ENCODE results near the gene PHF20.
"Not testable (repeated sequence)": the region's sequence is repeated elsewhere in the genome, so short reads cannot be mapped to it uniquely, and the experiment has no call there.

Gene PHF20

DNA sequence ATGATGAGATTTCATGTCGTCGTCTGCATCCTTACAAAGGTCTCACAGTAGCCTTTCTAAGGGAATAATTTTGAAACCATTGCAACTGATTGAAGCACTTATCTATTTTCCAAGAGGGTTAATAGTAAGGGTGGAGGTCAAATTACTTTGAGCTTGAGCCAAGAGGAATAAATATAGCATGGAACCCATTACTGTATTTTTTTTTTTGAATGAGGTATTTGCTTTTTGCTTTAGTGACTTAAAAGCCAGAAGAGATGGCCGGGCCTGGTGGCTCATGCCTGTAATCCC, 104.2 kb downstream of the PHF20 start:
- H3K36me3 ChIP-seq (replicated peaks): no peaks in the 10 kb centered on the region
- TF ChIP-seq, protein P1, sequence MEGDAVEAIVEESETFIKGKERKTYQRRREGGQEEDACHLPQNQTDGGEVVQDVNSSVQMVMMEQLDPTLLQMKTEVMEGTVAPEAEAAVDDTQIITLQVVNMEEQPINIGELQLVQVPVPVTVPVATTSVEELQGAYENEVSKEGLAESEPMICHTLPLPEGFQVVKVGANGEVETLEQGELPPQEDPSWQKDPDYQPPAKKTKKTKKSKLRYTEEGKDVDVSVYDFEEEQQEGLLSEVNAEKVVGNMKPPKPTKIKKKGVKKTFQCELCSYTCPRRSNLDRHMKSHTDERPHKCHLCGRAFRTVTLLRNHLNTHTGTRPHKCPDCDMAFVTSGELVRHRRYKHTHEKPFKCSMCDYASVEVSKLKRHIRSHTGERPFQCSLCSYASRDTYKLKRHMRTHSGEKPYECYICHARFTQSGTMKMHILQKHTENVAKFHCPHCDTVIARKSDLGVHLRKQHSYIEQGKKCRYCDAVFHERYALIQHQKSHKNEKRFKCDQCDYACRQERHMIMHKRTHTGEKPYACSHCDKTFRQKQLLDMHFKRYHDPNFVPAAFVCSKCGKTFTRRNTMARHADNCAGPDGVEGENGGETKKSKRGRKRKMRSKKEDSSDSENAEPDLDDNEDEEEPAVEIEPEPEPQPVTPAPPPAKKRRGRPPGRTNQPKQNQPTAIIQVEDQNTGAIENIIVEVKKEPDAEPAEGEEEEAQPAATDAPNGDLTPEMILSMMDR (IDR thresholded peaks at IDR 0.05; ENCODE audit: low read depth, low read length, missing control alignments): no peak
- peak overlapping the region; percentile 90 for H3K27ac ChIP-seq
- H3K4me3 ChIP-seq (ENCODE audit: low read depth, low read length): no peak overlapping the region
- no peak for DNase-seq
- in situ Hi-C loops (cut with HindIII; ENCODE audit: low pct_ligation_motif_present, low sequenced_read_pairs): loop anchor here (25.0 kb wide), 1 partner anchor 139 kb away; the partner anchor contains the start of gene RBM39
- H3K27me3 ChIP-seq (replicated peaks): no peaks in the 10 kb centered on the region

DNA sequence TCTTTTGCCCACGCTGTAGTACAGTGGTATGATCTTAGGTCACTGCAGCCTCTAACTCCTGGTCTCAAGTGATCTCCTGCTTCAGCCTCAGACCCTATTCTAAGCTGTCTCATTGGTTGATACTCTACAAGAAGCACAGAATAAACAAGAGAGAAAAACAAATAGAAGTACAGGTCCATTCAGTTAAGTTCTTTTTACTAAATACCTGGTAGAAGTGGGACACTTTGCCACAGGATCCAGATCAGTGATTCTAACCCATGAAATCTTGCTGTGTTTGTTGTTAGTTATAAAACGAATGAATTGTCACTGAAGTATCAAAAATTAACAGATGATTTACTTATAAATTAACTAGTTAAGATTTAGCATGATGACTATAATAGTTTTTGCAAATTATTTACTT, 105.8 kb downstream of the PHF20 start:
- in situ Hi-C loops (cut with HindIII; ENCODE audit: low pct_ligation_motif_present, low sequenced_read_pairs): loop anchor here (25.0 kb wide), 1 partner anchor 140 kb away; the partner anchor contains the start of gene RBM39
- no peak for DNase-seq
- Histone ChIP-seq H3K36me3 (replicated peaks) (no peaks in the 10 kb centered on the region), H3K4me3 (ENCODE audit: low read depth, low read length) (no peak overlapping the region), H3K27ac (no peak overlapping the region), H3K27me3 (replicated peaks) (no peaks in the 10 kb centered on the region)
- TF ChIP-seq, protein P1 (IDR thresholded peaks at IDR 0.05; ENCODE audit: low read depth, low read length, missing control alignments): no peak

DNA sequence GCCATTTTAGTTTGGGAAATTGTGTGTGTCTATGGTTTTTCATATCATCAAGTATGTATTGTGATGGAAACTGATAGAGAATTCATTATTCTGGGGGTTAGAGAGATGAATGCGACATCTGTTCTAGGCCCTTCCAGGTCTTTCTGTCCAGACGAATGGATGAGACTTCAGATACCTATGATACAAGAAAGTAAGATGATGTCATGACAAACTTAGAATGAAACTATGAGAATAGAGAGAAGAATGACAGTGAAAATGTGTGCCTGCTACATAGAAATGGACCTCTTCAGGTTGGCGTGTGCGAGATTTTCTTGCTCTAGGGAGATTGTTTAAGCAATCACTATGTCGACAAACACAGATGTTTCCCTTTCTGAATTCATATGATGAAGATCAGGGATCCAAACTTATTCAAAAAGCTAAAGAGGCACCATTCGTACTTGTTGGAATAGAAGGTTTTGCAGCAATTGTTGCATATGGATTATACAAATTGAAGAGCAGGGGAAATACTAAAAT, 106.4 kb downstream of the PHF20 start:
- no peak overlapping the region for H3K4me3 ChIP-seq (ENCODE audit: low read depth, low read length)
- no peaks in the 10 kb centered on the region for H3K36me3 ChIP-seq (replicated peaks)
- no peaks in the 10 kb centered on the region for H3K27me3 ChIP-seq (replicated peaks)
- TF ChIP-seq, protein P1 (IDR thresholded peaks at IDR 0.05; ENCODE audit: low read depth, low read length, missing control alignments): no peak
- in situ Hi-C loops (cut with HindIII; ENCODE audit: low pct_ligation_motif_present, low sequenced_read_pairs): loop anchor here (25.0 kb wide), 1 partner anchor 141 kb away; the partner anchor contains the start of gene RBM39
- DNase-seq: no peak
- no peak overlapping the region for H3K27ac ChIP-seq

DNA sequence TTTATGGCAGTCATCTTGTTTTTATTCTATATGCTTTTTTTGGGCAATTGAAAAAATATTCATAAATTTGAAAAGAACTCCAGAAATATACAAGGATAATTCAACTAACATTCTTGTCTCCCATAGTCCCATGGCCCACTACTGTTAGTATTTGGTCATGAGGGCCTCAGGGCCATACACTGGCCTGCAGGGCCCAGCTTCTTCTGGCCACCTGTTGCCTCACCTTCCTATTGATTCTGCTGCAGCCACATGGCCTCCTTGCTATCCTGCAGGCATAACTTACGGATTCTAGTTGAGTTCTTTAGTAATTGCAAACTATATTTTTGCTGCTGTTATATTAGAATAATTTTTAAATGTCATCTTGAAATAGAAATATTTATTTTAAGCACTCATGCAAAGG, 109.9 kb downstream of the PHF20 start:
- TF ChIP-seq, protein P1 (IDR thresholded peaks at IDR 0.05; ENCODE audit: low read depth, low read length, missing control alignments): no peak
- no peaks in the 10 kb centered on the region for H3K27me3 ChIP-seq (replicated peaks)
- H3K4me3 ChIP-seq (ENCODE audit: low read depth, low read length): no peak overlapping the region
- H3K27ac ChIP-seq: no peak overlapping the region
- DNase-seq: no peak
- H3K36me3 ChIP-seq (replicated peaks): no peaks in the 10 kb centered on the region
- in situ Hi-C loops (cut with HindIII; ENCODE audit: low pct_ligation_motif_present, low sequenced_read_pairs): loop anchor here (25.0 kb wide), 1 partner anchor 144 kb away; the partner anchor contains the start of gene RBM39

DNA sequence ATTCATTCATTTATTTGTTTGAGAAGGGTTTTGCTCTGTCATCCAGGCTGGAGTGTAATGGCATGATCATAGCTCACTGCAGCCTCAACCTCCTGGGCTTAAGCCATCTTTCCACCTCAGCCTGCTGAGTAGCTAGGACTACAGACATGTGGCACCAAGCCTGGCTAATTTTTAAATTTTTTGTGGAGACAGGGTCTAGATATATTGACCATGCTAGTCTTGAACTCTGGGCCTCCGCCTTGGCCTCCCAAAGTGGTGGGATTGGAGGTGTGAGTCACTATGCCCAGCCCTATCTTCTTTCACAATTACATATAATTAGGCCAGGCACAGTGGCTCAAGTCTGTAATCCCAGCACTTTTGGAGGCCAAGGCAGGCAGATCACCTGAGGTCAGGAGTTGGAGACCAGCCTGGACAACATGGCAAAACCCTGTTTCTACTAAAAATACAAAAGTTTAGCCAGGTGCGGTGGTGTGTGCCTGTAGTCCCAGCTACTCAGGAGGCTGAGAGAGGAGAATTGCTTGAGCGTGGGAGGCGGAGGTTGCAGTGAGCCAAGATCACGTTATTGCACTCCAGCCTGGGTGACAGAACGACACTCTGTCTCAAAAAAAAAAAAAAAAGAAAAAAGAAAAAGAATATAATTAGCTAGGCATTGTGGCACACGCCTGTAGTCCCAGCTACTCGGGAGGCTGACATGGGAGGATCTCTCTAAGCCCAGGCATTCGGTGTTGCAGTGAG, 110.8 kb downstream of the PHF20 start:
- not testable (repeated sequence) for H3K4me3 ChIP-seq (ENCODE audit: low read depth, low read length); H3K36me3 ChIP-seq (replicated peaks); H3K27me3 ChIP-seq (replicated peaks); DNase-seq
- peak overlapping the region; percentile 96 for H3K27ac ChIP-seq
- in situ Hi-C loops (cut with HindIII; ENCODE audit: low pct_ligation_motif_present, low sequenced_read_pairs): loop anchor here (25.0 kb wide), 1 partner anchor 145 kb away; the partner anchor contains the start of gene RBM39

DNA sequence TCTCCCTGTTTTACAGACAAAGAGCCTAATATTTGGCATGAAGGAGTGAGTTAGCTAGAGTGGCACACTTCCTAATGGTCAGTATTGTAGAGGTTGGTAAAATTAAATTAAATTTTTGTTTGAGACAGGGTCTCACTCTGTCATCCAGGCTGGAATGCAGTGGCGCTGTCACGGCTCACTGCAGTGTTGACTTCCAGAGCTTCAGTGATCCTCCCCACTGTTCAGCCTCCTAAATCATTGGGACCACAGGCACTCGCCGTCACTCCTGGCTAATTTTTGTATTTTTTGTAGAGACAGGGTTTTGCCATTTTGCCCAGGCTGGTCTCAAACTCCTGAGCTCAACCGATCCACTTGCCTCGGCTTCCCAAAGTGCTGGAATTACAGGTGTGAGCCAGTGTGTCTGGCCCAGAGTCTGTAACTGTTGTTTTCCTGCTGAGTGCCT, 111.5 kb downstream of the PHF20 start:
- no peaks in the 10 kb centered on the region for H3K27me3 ChIP-seq (replicated peaks)
- peak; percentile 26 for DNase-seq
- no peaks in the 10 kb centered on the region for H3K36me3 ChIP-seq (replicated peaks)
- in situ Hi-C loops (cut with HindIII; ENCODE audit: low pct_ligation_motif_present, low sequenced_read_pairs): loop anchor here (25.0 kb wide), 1 partner anchor 146 kb away; the partner anchor contains the start of gene RBM39
- H3K4me3 ChIP-seq (ENCODE audit: low read depth, low read length): peak overlapping the region; percentile 23
- peak overlapping the region; percentile 96 for H3K27ac ChIP-seq
- TF ChIP-seq, protein P1 (IDR thresholded peaks at IDR 0.05; ENCODE audit: low read depth, low read length, missing control alignments): no peak

Data from brain microvascular endothelial cell (primary cell).